Parathyroid adenoma (tissue), 2 donors: ENCODE results near the gene QRICH2.

Source experiments
- H2AFZ ChIP-seq: fragments of 300-600 bp; sonication (generic); one replicate; pipeline ENCODE4 v1.7.0; 2017; ENCODE audit warnings: antibody characterized with exemption, mild to moderate bottlenecking
- H3K27ac ChIP-seq: fragments of 300-600 bp; sonication (generic); one replicate; pipeline ENCODE4 v1.7.0; 2017
- H3K27me3 ChIP-seq: fragments of 300-600 bp; sonication (generic); one replicate; pipeline ENCODE4 v1.7.0; 2017; ENCODE audit warnings: low read length; ENCODE audit not compliant: control insufficient read depth, insufficient read depth
- H3K36me3 ChIP-seq: fragments of 300-600 bp; sonication (generic); one replicate; pipeline ENCODE4 v1.7.0; 2017; ENCODE audit warnings: low read length; ENCODE audit not compliant: control insufficient read depth, insufficient read depth
- H3K4me1 ChIP-seq: fragments of 300-600 bp; sonication (generic); one replicate; pipeline ENCODE4 v1.7.0; 2017; ENCODE audit warnings: control low read depth
- H3K4me2 ChIP-seq: fragments of 300-600 bp; sonication (generic); one replicate; pipeline ENCODE4 v1.7.0; 2017; ENCODE audit warnings: low read length
- H3K4me3 ChIP-seq: fragments of 300-600 bp; sonication (generic); one replicate; pipeline ENCODE4 v1.7.0; 2017; ENCODE audit warnings: low read depth, low read length
- H3K79me2 ChIP-seq: fragments of 300-600 bp; sonication (generic); one replicate; pipeline ENCODE4 v1.7.0; 2017; ENCODE audit warnings: control low read depth
- H3K9ac ChIP-seq: fragments of 300-600 bp; sonication (generic); one replicate; pipeline ENCODE4 v1.7.0; 2017; ENCODE audit warnings: mild to moderate bottlenecking
- H3K9me3 ChIP-seq: fragments of 300-600 bp; sonication (generic); one replicate; pipeline ENCODE4 v1.7.0; 2017; ENCODE audit warnings: low read length; ENCODE audit not compliant: control insufficient read depth
- CTCF ChIP-seq: fragments of 300-600 bp; sonication (generic); IDR thresholded peaks from one replicate; pipeline ENCODE4 v1.7.0; 2017; ENCODE audit warnings: antibody characterized with exemption, mild to moderate bottlenecking
- donor health status: primary hyperparathyroidism.

QRICH2 gene

GRCh38 chr17:76273445-76274111 lies 34.5 kb downstream of the QRICH2 start:
- H3K4me1 ChIP-seq = peaks cover 21% of the 10 kb centered on the region

GRCh38 chr17:76272541-76273444 lies 35.3 kb downstream of the QRICH2 start:
- Histone ChIP-seq H3K9ac (no peak overlapping the region), H3K79me2 (peaks cover 17% of the 10 kb centered on the region), H3K4me3 (no peak overlapping the region), H2AFZ (no peak overlapping the region), H3K36me3 (no peaks in the 10 kb centered on the region), H3K27me3 (no peaks in the 10 kb centered on the region), H3K4me2 (no peak overlapping the region), H3K9me3 (no peaks in the 10 kb centered on the region), H3K27ac (no peak overlapping the region), H3K4me1 (peaks cover 27% of the 10 kb centered on the region)
- TF ChIP-seq CTCF = no peak

More at GRCh38 chr17:76273445-76274111, 34.5 kb downstream of the QRICH2 start:
- no peaks in the 10 kb centered on the region for H3K9me3 ChIP-seq
- no peaks in the 10 kb centered on the region for H3K27me3 ChIP-seq
- H3K36me3 ChIP-seq = no peaks in the 10 kb centered on the region
- H3K4me2 ChIP-seq = no peak overlapping the region
- peaks cover 9% of the 10 kb centered on the region for H3K79me2 ChIP-seq
- no peak for TF ChIP-seq CTCF
- H3K27ac ChIP-seq = no peak overlapping the region
- no peak overlapping the region for H3K9ac ChIP-seq
- no peak overlapping the region for H3K4me3 ChIP-seq
- no peak overlapping the region for H2AFZ ChIP-seq

- Histone ChIP-seq H3K9ac (no peak overlapping the region), H3K4me2 (peak overlapping the region; percentile 9), H3K27ac (no peak overlapping the region), H2AFZ (no peak overlapping the region), H3K4me3 (peak overlapping the region; percentile 5), H3K4me1 (peaks cover 33% of the 10 kb centered on the region), H3K9me3 (no peaks in the 10 kb centered on the region), H3K27me3 (no peaks in the 10 kb centered on the region), H3K79me2 (peaks cover 19% of the 10 kb centered on the region), H3K36me3 (no peaks in the 10 kb centered on the region)
- TF ChIP-seq CTCF = no peak
These were observed 36.2 kb downstream of the QRICH2 start for GRCh38 chr17:76271669-76272540.

GRCh38 chr17:76270770-76271668 lies 37.1 kb downstream of the QRICH2 start:
- H3K79me2 ChIP-seq = peaks cover 26% of the 10 kb centered on the region
- H3K4me2 ChIP-seq = no peak overlapping the region
- H3K36me3 ChIP-seq = no peaks in the 10 kb centered on the region
- no peak for TF ChIP-seq CTCF
- H3K27ac ChIP-seq = no peak overlapping the region
- no peak overlapping the region for H3K4me3 ChIP-seq
- no peak overlapping the region for H3K9ac ChIP-seq
- no peaks in the 10 kb centered on the region for H3K27me3 ChIP-seq
- H3K4me1 ChIP-seq = peaks cover 35% of the 10 kb centered on the region
- no peak overlapping the region for H2AFZ ChIP-seq
- H3K9me3 ChIP-seq = no peaks in the 10 kb centered on the region
